Forelimb muscle (tissue), 1 donor: ENCODE measurements around the gene CAPN5. TPM values are rescaled to one million over a fixed set of nuclear protein-coding genes. Genes with fewer than 3 reads are reported as not detected.

ENCODE experiments used
- DNase-seq: peaks from one replicate; pipeline ENCODE4 v3.0.0-alpha.2; 2013; ENCODE audit warnings: low read depth
- polyA plus RNA-seq: library from polyadenylated mRNA; unstranded; fragments of 120-200 nt; gene quantifications from one replicate; pipeline ENCODE4 v1.2.1, GENCODE V29; 2013; ENCODE audit not compliant: insufficient read length

Gene CAPN5
- polyA plus RNA-seq, 1 donor: 10.5 TPM

GRCh38 chr11:77130763-77131513, 64.2 kb downstream of the CAPN5 start:
- no peak for DNase-seq

- DNase-seq: no peak
These were observed 64.8 kb downstream of the CAPN5 start for GRCh38 chr11:77131560-77131959.

GRCh38 chr11:77135069-77135468, 68.3 kb downstream of the CAPN5 start:
- DNase-seq: no peak

GRCh38 chr11:77136074-77136473, 69.3 kb downstream of the CAPN5 start:
- DNase-seq: no peak

GRCh38 chr11:77136784-77137420, 70.1 kb downstream of the CAPN5 start:
- DNase-seq: no peak

GRCh38 chr11:77137421-77137820, 70.7 kb downstream of the CAPN5 start:
- DNase-seq: no peak

GRCh38 chr11:77138106-77138649, 71.4 kb downstream of the CAPN5 start:
- DNase-seq: no peak

- DNase-seq: no peak
These were observed 72.4 kb downstream of the CAPN5 start for GRCh38 chr11:77139201-77139600.

GRCh38 chr11:77140231-77140851, 73.6 kb downstream of the CAPN5 start:
- no peak for DNase-seq

- DNase-seq: no peak
These were observed 74.3 kb downstream of the CAPN5 start for GRCh38 chr11:77141034-77141433.

GRCh38 chr11:77141475-77141874, 74.7 kb downstream of the CAPN5 start:
- DNase-seq: no peak

- DNase-seq: no peak
These were observed 75.6 kb downstream of the CAPN5 start for GRCh38 chr11:77142091-77142975.

GRCh38 chr11:77143405-77144020, 76.7 kb downstream of the CAPN5 start:
- DNase-seq: no peak

GRCh38 chr11:77144196-77144856, 77.6 kb downstream of the CAPN5 start:
- no peak for DNase-seq

GRCh38 chr11:77144857-77145428, 78.2 kb downstream of the CAPN5 start:
- no peak for DNase-seq

- no peak for DNase-seq
These were observed 79.7 kb downstream of the CAPN5 start for GRCh38 chr11:77146261-77147035.

- DNase-seq: no peak
These were observed 80.2 kb downstream of the CAPN5 start for GRCh38 chr11:77147036-77147315.

GRCh38 chr11:77147668-77148321, 81.0 kb downstream of the CAPN5 start:
- DNase-seq: no peak
